ENCODE measurements around the gene DGKI.

DGKI gene

DNA sequence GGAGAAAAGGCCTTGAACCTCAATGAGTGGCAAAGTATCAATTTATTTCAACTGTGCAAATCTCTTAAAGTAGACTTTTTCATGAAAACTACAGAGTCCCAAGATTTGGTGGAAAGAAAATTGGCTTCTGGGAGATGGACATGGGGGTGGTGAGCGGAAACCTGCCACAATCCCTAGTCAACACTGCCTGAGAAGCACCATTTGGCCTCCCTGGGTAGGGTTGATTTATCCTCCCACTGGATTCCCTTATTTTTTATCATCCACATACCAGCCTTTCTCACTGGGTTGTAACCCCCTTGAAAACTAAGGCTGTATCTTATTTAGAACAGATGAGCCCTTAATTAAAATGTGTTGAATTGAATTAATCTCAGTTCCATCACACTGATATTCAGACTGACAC lies 401.5 kb downstream of the DGKI start:
- TF ChIP-seq, protein P1, sequence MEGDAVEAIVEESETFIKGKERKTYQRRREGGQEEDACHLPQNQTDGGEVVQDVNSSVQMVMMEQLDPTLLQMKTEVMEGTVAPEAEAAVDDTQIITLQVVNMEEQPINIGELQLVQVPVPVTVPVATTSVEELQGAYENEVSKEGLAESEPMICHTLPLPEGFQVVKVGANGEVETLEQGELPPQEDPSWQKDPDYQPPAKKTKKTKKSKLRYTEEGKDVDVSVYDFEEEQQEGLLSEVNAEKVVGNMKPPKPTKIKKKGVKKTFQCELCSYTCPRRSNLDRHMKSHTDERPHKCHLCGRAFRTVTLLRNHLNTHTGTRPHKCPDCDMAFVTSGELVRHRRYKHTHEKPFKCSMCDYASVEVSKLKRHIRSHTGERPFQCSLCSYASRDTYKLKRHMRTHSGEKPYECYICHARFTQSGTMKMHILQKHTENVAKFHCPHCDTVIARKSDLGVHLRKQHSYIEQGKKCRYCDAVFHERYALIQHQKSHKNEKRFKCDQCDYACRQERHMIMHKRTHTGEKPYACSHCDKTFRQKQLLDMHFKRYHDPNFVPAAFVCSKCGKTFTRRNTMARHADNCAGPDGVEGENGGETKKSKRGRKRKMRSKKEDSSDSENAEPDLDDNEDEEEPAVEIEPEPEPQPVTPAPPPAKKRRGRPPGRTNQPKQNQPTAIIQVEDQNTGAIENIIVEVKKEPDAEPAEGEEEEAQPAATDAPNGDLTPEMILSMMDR (IDR thresholded peaks at IDR 0.05) = no peak

DNA sequence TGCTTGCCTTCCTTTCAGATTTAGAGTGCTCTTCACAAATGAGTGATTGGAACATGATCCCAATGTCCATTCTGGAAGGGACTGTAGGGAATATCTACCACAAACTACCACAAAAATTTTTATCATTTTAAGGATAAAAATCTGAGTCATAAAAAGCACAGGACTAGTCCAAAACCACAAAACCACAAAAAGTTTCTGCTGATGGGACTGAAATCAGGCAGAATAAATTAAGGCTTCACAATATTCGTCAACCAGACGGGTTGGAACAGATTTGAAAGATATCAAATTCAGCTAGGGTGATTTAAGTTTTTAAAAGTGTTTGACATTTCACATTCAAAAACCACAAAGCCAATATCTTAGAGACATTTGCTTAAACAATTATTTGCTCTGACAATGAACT lies 403.2 kb downstream of the DGKI start:
- TF ChIP-seq, protein P1 (IDR thresholded peaks at IDR 0.05) = no peak

DNA sequence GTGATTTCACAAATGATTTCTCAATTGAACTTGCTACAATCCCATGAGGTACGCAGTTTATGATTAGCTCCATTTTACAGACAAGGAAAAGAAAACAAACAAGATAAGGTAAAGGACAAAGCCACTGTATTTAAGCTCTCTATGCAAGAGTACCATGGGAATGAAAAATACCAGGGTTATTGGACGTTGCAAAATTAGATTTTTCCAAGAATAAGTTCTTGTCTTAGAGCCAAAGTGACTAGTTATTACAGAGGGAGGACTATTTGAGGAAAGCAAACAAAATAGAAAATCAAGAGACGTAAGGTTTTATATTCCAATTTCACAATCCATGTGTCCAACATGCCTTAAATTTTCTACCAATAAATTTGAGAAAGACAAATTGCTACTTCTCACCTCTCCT lies 405.3 kb downstream of the DGKI start:
- TF ChIP-seq, protein P1 (IDR thresholded peaks at IDR 0.05) = no peak

DNA sequence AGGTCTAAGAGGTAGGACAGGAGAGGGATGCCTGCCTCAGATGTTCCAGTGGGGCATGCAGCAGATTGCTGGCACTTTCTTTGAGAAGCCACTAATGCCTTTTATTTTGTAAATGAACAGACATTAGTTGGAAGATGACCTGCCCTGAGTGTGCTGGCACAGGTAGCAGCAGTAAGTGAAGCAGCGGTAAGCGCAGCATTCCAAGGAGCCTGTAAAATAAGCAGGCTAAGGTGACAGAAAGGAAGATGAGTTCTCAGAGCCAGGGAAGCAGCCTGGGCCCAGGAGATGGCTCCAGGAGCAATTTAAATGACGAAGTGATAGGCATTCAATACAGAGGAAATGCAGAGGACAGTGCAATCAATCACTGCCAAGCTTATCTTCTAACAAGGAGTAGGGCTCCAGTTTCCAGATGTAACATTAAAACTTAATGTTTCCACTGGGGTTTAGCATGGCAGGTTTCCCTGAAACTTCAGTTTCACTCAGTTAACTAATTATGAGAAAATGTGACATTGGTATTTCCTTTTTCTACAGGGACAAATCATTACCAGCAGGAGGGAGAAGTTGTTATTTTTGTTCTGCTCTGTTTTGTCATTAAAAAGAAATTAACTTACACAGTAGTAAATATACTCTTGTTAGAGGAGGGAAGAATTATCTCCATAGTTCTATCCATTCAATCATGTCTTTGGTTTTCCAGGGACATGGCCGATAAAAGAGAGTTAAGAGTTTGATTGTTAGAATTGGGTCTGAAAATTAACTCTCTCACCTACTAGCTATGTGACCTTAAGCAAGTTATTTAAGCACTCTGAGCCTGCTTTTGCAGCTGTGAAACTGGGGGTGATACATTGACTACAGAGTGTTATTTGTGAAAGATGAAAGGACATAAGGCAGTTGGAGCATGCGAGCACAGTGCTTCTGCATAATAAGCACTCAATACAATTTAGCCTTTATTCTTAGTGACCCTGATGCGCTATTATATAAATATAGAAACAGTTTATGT lies 406.6 kb downstream of the DGKI start:
- TF ChIP-seq, protein P1 (IDR thresholded peaks at IDR 0.05) = no peak

DNA sequence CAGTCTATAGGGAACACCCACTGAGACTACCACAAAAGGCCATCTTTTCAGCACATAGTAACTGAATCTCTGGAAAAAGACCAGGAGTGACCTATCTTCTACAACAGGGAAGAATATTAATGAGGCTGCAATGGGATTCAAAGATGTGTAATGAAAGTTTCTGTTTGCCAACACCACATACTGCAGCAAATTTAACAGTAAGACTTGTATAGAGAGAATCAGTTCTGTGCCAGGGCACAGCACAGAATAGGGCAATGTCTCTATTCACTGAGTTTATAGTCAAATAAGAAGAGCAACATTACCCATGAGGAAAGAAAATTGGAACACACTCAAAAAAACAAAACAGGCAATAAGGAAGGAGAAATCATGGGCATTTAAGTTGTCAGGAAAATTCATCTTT lies 411.8 kb downstream of the DGKI start:
- TF ChIP-seq, protein P1 (IDR thresholded peaks at IDR 0.05) = no peak

DNA sequence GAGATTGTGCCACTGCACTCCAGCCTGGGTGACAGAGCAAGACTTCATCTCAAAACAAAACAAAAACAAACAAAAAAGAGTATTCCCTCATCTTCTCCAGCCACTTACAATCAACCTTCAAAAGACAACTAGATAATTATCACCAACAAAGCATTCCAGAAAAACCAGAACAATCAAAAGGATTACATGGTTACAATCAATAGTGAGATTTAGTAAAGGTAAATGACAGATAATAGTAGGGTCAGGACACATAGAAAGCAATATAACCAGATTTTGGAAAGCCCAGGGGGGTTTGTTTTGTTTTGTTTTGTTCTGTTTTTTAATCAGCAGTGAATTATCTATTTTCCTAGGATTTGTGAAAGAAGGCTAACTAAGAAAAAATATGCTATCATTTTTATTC lies 412.2 kb downstream of the DGKI start:
- TF ChIP-seq, protein P1 (IDR thresholded peaks at IDR 0.05) = no peak

DNA sequence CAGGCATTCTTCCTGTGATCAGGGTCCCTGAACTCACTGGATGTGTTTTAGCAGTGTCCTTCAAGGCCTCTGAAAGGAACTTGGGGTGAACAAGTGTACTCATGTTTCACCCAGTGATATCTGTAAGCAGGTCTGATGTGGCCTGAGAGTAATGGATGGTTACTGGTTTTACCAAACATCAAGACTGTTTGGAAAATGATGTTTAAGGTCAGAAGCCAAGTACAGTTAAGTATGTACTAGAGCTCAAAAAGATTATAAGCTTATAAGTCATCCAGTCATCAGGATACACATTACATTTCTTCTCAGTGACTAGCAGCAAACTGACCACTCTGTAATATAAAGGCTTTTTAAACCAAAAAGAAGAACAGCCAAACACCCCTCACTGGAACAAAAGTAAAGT lies 423.5 kb downstream of the DGKI start:
- TF ChIP-seq, protein P1 (IDR thresholded peaks at IDR 0.05) = no peak

All from LNCAP (cell line).